H1 (cell line): Measurements from ENCODE around the gene ABCG1. TPM values are rescaled to one million over a fixed set of nuclear protein-coding genes. Genes with fewer than 3 reads are reported as not detected.

ENCODE experiments used
- CTCF ChIP-seq, 3 experiments: IDR thresholded peaks; 1 replicate in 2 of 3; 2 replicates in 1 of 3; pipeline versions ENCODE4 v1.5.1 to v1.6.1; 2011; ENCODE audit warnings: low read length in 3 of 3, mild to moderate bottlenecking in 3 of 3, inconsistent platforms in 2 of 3, low read depth in 1 of 3, moderate library complexity in 1 of 3; ENCODE audit not compliant: insufficient read depth in 1 of 3; ENCODE audit errors: control extremely low read depth in 1 of 3
- HDAC2 ChIP-seq, 2 experiments: fragments of 300-600 bp in 1 of 2; sonication (generic) in 1 of 2; IDR thresholded peaks; 2 replicates each; pipeline ENCODE4 v1.6.1; 2011 to 2012; ENCODE audit warnings: low read depth in 2 of 2, low read length in 2 of 2, mild to moderate bottlenecking in 2 of 2, moderate library complexity in 2 of 2, borderline replicate concordance in 1 of 2, inconsistent platforms in 1 of 2
- KDM1A ChIP-seq: fragments of 200-600, 300-600 bp; sonication (generic); IDR thresholded peaks from 2 replicates; pipeline ENCODE4 v1.7.1; 2016; ENCODE audit warnings: mild to moderate bottlenecking, low read length, borderline replicate concordance
- NANOG ChIP-seq: IDR thresholded peaks from 2 replicates; pipeline ENCODE4 v1.6.1; 2011; ENCODE audit warnings: low read length, low read depth, mild to moderate bottlenecking, inconsistent platforms; ENCODE audit not compliant: insufficient read depth, poor library complexity, severe bottlenecking
- POLR2AphosphoS5 ChIP-seq: IDR thresholded peaks from 2 replicates; pipeline ENCODE4 v1.6.1; 2011; ENCODE audit warnings: low read depth, low read length
- RXRA ChIP-seq: IDR thresholded peaks from 2 replicates; pipeline ENCODE4 v1.6.1; 2011; ENCODE audit warnings: low read depth, mild to moderate bottlenecking, low read length, moderate library complexity; ENCODE audit not compliant: insufficient read depth
- SIN3A ChIP-seq, 2 experiments: IDR thresholded peaks in 1 of 2; conservative IDR thresholded peaks in 1 of 2; 2 replicates each; pipeline ENCODE4 v1.6.1; 2011 to 2012; ENCODE audit warnings: low read length in 2 of 2, improper control_type of control experiment in 1 of 2, low read depth in 1 of 2, mild to moderate bottlenecking in 1 of 2
- TBP ChIP-seq: IDR thresholded peaks from 2 replicates; pipeline ENCODE4 v1.6.1; 2011; ENCODE audit warnings: low read depth, low read length, improper control_type of control experiment
- polyA plus RNA-seq, 7 experiments: library from polyadenylated mRNA; depleted of rRNA in 3 of 7; stranded (reverse) in 5 of 7; unstranded in 2 of 7; fragments of >200 nt in 5 of 7; fragments of 200-250 nt in 2 of 7; gene quantifications; 1 replicate in 5 of 7; 2 replicates in 1 of 7; 4 replicates in 1 of 7; pipeline versions ENCODE4 v1.2.1 to v1.2.3, GENCODE V29; 2011 to 2013; ENCODE audit warnings: missing spikeins in 2 of 7, mixed read lengths in 2 of 7
- total RNA-seq: library from RNA; stranded (reverse); fragmentation: NEBNext Ultra II Directional; extraction: Animal tissue kit (Norgen Biotek cat#: 25700); gene quantifications from 2 replicates; pipeline ENCODE4 v1.2.1, GENCODE V29; 2021

ABCG1 gene
- total and polyA plus RNA-seq, 2 of the 8 experiments (the other 6 are each of a cell fraction or from before 2014, with no cell fraction given), result 2.1 to 4.0 TPM

- TF ChIP-seq CTCF (IDR thresholded peaks at IDR 0.05; ENCODE audit: control extremely low read depth in 1 of 3, insufficient read depth in 1 of 3, low read depth in 1 of 3, low read length in 3 of 3) (no peak), RXRA (no peak), HDAC2 (IDR thresholded peaks at IDR 0.05; ENCODE audit: borderline replicate concordance in 1 of 2, low read depth in 2 of 2, low read length in 2 of 2) (no peak), NANOG (no peak), KDM1A (no peak), SIN3A (conservative IDR thresholded peaks at IDR 0.05 in 1 of 2, IDR thresholded peaks at IDR 0.05 in 1 of 2; ENCODE audit: low read depth in 1 of 2, low read length in 2 of 2) (no peak), POLR2AphosphoS5 (no peak), TBP (no peak)
Measured at GRCh38 chr21:42290505-42290904, 71.6 kb downstream of the ABCG1 start (continued).
